Spleen (tissue), 11 donors: ENCODE results near the gene ASH1L. TPM values are rescaled to one million over a fixed set of nuclear protein-coding genes. Genes with fewer than 3 reads are reported as not detected.
"Not testable (repeated sequence)": the region's sequence is repeated elsewhere in the genome, so short reads cannot be mapped to it uniquely, and the experiment has no call there.

Experiments
- DNase-seq: peaks from one replicate; pipeline ENCODE4 v3.0.0-alpha.2; 2020
- H3K27ac ChIP-seq, 8 donors: fragments of 200-600 bp; sonication (generic) in 7 of 8; 1 replicate in 4 of 8; 2 replicates in 4 of 8; pipeline versions ENCODE4 v1.5.0 to v1.8.0; 2016 to 2021; ENCODE audit warnings: inconsistent platforms in 4 of 8, mild to moderate bottlenecking in 4 of 8, moderate library complexity in 1 of 8
- H3K27me3 ChIP-seq, 7 donors: fragments of 200-600 bp; sonication (generic) in 6 of 7; replicated peaks in 1 of 7; 1 replicate in 4 of 7; 2 replicates in 3 of 7; pipeline versions ENCODE4 v1.5.0 to v1.8.0; 2016 to 2021; ENCODE audit warnings: inconsistent platforms in 3 of 7, mild to moderate bottlenecking in 1 of 7
- H3K36me3 ChIP-seq, 6 donors: fragments of 200-600 bp; sonication (generic) in 5 of 6; 1 replicate in 4 of 6; 2 replicates in 2 of 6; pipeline versions ENCODE4 v1.5.0 to v1.8.0; 2016 to 2021; ENCODE audit warnings: inconsistent platforms in 2 of 6
- H3K4me1 ChIP-seq, 6 donors: fragments of 200-600 bp; sonication (generic) in 5 of 6; 1 replicate in 3 of 6; 2 replicates in 3 of 6; pipeline versions ENCODE4 v1.5.0 to v1.8.0; 2016 to 2021; ENCODE audit warnings: inconsistent platforms in 3 of 6
- H3K4me3 ChIP-seq, 8 donors: fragments of 200-600 bp; sonication (generic) in 7 of 8; 1 replicate in 4 of 8; 2 replicates in 4 of 8; pipeline versions ENCODE4 v1.5.0 to v1.8.0; 2016 to 2021; ENCODE audit warnings: inconsistent platforms in 4 of 8, mild to moderate bottlenecking in 4 of 8, moderate library complexity in 2 of 8
- H3K9me3 ChIP-seq, 8 donors: fragments of 200-600 bp; sonication (generic) in 7 of 8; 1 replicate in 4 of 8; 2 replicates in 4 of 8; pipeline versions ENCODE4 v1.5.0 to v1.8.0; 2016 to 2021; ENCODE audit warnings: inconsistent platforms in 4 of 8
- POLR2A ChIP-seq, 3 donors: fragments of 450-650 bp; IDR thresholded peaks; one replicate each; pipeline ENCODE4 v1.5.1; 2017; ENCODE audit warnings: antibody characterized with exemption in 3 of 3, mild to moderate bottlenecking in 1 of 3
- POLR2AphosphoS5 ChIP-seq, 3 donors: sonication (generic); formaldehyde crosslinking; IDR thresholded peaks; one replicate each; pipeline ENCODE4 v1.5.1; 2017; ENCODE audit warnings: antibody characterized with exemption in 3 of 3
- WGBS, 5 donors: extraction: QIAGEN DNeasy Blood & Tissue Kit in 3 of 5; methylation state at CpG; one replicate each; pipeline versions ENCODE4 v1.1.5 to v1.1.7; 2013 to 2018; 5-methylcytosine and 5-hydroxymethylcytosine counted together
- intact Hi-C: fragments of 100-400 bp; cut with DNase I; formaldehyde crosslinking; loops from one replicate; pipeline ENCODE4 v1.15.0; 2023; ENCODE audit warnings: low total_unique reads
- polyA plus RNA-seq, 3 donors: library from polyadenylated mRNA; stranded (reverse); fragments of 200-250 nt; gene quantifications; one replicate each; pipeline ENCODE4 v1.2.1, GENCODE V29; 2013
- total RNA-seq, 7 donors: library from RNA; depleted of rRNA in 3 of 7; stranded (reverse); fragments of >200 nt in 3 of 7; fragmentation: NEBNext Ultra II Directional in 4 of 7; extraction: Animal tissue kit (Norgen Biotek cat#: 25700) in 4 of 7; gene quantifications; one replicate each; pipeline versions ENCODE4 v1.1.0 to v1.2.1, GENCODE V29; 2016 to 2021
- TF ChIP-seq, protein P1 (sequence below), 11 experiments: fragments of 200-600 bp in 7 of 11; fragments of 450-650 bp in 4 of 11; sonication (generic) in 4 of 11; IDR thresholded peaks in 8 of 11; conservative IDR thresholded peaks in 3 of 11; 1 replicate in 7 of 11; 2 replicates in 4 of 11; pipeline versions ENCODE4 v1.4.0 to v1.8.0; 2016 to 2021; ENCODE audit warnings: antibody characterized with exemption in 11 of 11, inconsistent platforms in 4 of 11, mild to moderate bottlenecking in 1 of 11
- donor health status: healthy with polysubstance abuse.
- donor health status: DM: no; HTN: no; CAD: no; lungs with moderate emphysema.
- donor health status: DM: no; HTN: no; CAD: no.
- donor health status: Bipolar disorder and iron deficiency.
- donor health status: healthy.
- donor health status: DM: no; HTN: no; CAD: no.
- donor health status: DM: yes; HTN: yes; CAD: no.

The ASH1L gene
- total and polyA plus RNA-seq, 10 donors, result 2.5 to 89.8 (median 69.1) TPM

DNA sequence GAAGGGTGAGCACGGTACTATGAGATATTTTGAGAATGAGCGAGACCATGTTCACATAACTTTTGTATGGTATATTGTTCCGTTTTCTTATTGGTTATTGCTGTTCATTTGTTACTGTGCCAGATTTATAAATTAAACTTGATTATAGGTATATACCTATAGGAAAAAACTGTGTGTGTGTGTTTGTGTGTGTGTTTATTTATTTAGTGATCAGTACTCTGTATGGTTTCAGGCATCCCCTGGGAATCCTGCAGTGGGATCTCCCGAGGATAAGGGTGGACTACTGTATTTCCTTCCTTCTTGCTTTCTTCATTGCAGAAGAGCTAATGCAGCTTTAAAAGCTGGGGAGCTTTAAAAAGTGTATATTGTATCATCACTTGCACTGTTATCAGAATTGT is 8.0 kb upstream of the ASH1L start:
- intact Hi-C loops, result no loop called here
- H3K9me3 ChIP-seq, result no peaks in the 10 kb centered on the region
- TF ChIP-seq, protein P1, sequence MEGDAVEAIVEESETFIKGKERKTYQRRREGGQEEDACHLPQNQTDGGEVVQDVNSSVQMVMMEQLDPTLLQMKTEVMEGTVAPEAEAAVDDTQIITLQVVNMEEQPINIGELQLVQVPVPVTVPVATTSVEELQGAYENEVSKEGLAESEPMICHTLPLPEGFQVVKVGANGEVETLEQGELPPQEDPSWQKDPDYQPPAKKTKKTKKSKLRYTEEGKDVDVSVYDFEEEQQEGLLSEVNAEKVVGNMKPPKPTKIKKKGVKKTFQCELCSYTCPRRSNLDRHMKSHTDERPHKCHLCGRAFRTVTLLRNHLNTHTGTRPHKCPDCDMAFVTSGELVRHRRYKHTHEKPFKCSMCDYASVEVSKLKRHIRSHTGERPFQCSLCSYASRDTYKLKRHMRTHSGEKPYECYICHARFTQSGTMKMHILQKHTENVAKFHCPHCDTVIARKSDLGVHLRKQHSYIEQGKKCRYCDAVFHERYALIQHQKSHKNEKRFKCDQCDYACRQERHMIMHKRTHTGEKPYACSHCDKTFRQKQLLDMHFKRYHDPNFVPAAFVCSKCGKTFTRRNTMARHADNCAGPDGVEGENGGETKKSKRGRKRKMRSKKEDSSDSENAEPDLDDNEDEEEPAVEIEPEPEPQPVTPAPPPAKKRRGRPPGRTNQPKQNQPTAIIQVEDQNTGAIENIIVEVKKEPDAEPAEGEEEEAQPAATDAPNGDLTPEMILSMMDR (IDR thresholded peaks at IDR 0.05 in 8 of 11, conservative IDR thresholded peaks at IDR 0.05 in 3 of 11), result no peak
- TF ChIP-seq POLR2A (IDR thresholded peaks at IDR 0.05) (no peak), POLR2AphosphoS5 (IDR thresholded peaks at IDR 0.05) (no peak)
- peaks cover 0 to 32% (median 7%) of the 10 kb centered on the region in 6 donors for H3K4me1 ChIP-seq
- no peak for DNase-seq
- H3K4me3 ChIP-seq, result no peak overlapping the region
- H3K27me3 ChIP-seq, result no peaks in the 10 kb centered on the region
- H3K36me3 ChIP-seq, result peaks cover 0 to 60% (median 0%) of the 10 kb centered on the region in 6 donors
- WGBS, 5 donors, result 80 to 83% (median 82%) methylated on average over 4 of the region's 4 CpGs
- no peak overlapping the region for H3K27ac ChIP-seq

DNA sequence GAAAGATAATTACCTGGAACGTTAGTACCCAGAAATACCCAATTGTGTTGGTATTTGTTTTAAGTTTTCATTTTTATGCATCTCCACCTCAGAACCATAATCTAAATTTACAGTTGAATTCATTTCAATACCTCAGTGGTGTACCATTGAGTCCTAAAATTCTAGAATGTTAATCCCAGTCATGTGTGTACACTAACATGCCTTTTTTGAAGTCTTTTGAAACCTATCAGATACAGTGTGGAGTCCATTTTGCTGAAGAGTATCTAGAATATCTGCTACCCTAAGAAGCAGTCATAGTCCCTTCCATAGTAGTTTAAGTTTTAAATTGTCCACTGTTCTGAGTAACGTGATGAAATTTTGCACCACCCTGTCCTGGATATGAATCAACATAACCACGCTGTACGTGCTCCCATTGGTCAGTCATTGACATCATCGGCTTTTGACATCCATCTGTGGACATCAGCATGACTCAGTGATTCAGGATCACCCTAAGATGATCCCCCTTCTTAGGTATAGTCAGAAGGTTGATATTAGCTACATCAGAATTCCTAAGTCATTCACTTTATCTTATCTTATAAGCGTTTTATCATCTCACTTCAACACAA is 7.5 kb upstream of the ASH1L start:
- intact Hi-C loops, result no loop called here
- TF ChIP-seq POLR2A (IDR thresholded peaks at IDR 0.05) (no peak), POLR2AphosphoS5 (IDR thresholded peaks at IDR 0.05) (no peak)
- TF ChIP-seq, protein P1 (IDR thresholded peaks at IDR 0.05 in 8 of 11, conservative IDR thresholded peaks at IDR 0.05 in 3 of 11), result no peak
- H3K4me3 ChIP-seq, result no peak overlapping the region
- no peak overlapping the region for H3K27ac ChIP-seq
- no peaks in the 10 kb centered on the region for H3K9me3 ChIP-seq
- WGBS, 5 donors, result 74 to 91% (median 81%) methylated on average over 6 of the region's 6 CpGs
- no peaks in the 10 kb centered on the region for H3K27me3 ChIP-seq
- H3K36me3 ChIP-seq, result peaks cover 0 to 60% (median 0%) of the 10 kb centered on the region in 6 donors
- H3K4me1 ChIP-seq, result peaks cover 2 to 37% (median 12%) of the 10 kb centered on the region in 6 donors
- DNase-seq, result no peak

DNA sequence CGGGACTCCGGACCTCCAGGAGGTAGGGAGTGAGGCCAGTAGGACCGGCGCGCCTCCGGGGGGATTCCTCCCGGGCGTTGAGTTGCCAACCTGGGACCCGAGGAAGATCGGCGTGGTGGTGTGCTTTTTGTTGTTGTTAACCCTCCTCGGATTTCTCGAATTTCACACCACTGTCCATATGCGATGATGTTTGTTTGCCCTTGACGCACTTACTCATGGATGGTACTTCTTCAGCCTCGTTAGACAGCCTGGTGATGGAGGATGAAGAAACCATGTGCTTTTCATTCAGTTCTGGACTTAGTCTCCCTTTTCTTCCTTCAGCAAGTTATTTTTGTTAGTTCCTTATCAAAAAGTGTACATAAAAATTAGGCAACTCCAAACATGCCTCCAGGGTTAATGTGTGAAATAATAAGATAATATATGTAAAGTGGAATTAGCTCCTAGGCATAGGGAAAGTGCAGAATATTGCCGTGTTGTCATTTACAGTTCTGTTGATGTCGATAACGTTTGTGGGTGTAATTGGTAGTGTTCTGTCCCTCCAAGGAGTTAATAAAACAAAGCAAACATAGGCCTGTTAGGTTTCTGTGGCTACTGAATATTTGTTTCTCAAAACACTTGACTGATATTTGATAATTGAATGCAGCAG is 897 bp upstream of the ASH1L start:
- H3K4me3 ChIP-seq, result peak overlapping the region; percentile 66 to 96 (median 83)
- H3K27me3 ChIP-seq, DNase-seq, H3K9me3 ChIP-seq, intact Hi-C loops: not testable (repeated sequence)
- H3K4me1 ChIP-seq, result peaks cover 29 to 56% (median 47%) of the 10 kb centered on the region in 6 donors
- peak overlapping the region; percentile 95 to 99 (median 98) for H3K27ac ChIP-seq
- 0 to 2% (median 1%) methylated on average over 9 to 19 of the region's 19 CpGs for WGBS, 5 donors
- peaks cover 0 to 31% (median 3%) of the 10 kb centered on the region in 6 donors for H3K36me3 ChIP-seq

DNA sequence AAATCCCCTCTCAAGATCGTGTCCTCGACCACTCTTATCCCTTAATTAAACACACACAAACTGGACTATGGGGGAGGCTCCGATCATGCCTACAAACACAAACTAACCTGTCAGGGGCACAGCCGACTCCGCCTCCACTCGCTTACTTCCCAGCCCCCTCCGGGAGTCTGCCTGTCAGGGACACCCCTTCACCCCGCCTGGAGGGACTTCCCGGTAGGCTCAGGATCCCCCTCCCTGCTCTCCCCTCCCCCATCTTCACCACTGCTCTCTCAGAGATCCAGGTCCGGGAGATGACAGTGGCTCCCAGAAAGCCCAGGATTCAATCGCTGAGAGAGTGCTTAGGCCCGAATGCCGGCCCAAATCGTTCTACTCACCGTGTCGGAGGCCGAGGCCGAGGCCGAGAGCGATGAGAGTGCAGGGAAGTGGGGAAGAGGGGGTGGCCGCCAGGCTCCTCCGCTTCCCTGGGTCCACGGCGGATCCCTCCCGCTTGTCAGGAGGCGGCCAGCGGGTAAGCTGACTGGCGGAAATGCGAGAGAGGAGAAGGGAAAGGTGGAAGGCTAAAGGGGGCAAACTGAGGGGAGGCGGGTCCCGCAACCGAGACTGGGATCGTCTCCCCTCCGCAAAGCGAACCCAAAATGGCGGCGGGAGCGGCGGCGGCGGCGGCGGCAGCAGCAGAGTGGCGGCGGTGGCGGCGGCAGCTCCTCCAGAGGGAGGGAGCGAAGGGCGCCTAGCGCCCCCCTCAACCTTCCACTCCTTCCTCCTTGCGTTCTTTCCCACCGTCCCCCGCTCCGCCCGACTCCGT is 623 bp downstream of the ASH1L start:
- H3K9me3 ChIP-seq, intact Hi-C loops, H3K27me3 ChIP-seq: not testable (repeated sequence)
- peak in 1 of 3 donors; percentile 4 for TF ChIP-seq POLR2AphosphoS5 (IDR thresholded peaks at IDR 0.05)
- Histone ChIP-seq H3K27ac (peak overlapping the region; percentile 95 to 99 (median 98)), H3K36me3 (peaks cover 0 to 25% (median 3%) of the 10 kb centered on the region in 6 donors), H3K4me1 (peaks cover 37 to 72% (median 62%) of the 10 kb centered on the region in 6 donors), H3K4me3 (peak overlapping the region; percentile 66 to 96 (median 83))
- peak; percentile 91 for DNase-seq
- WGBS, 5 donors, result 0 to 1% (median 0%) methylated on average over 20 to 45 of the region's 56 CpGs

DNA sequence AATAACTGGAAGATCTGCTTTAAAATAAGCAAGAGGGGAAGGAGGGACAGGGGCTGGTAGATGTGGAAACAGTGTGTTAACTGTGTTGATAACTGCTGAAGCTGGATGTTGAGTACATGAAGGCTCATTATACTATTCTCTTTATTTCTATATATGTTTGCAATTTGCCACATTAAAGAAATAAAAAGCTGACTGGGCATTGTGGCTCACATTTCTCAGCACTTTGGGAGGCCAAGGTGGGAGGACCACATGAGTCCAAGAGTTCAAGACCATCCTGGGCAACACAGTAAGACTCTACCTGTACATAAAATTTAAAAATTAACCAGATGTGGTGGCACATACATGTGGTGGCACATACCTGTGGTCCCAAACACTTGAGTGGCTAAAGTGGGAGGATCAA is 6.7 kb downstream of the ASH1L start:
- TF ChIP-seq POLR2A (IDR thresholded peaks at IDR 0.05) (no peak), POLR2AphosphoS5 (IDR thresholded peaks at IDR 0.05) (no peak)
- TF ChIP-seq, protein P1 (IDR thresholded peaks at IDR 0.05 in 8 of 11, conservative IDR thresholded peaks at IDR 0.05 in 3 of 11), result no peak
- Histone ChIP-seq H3K36me3 (peaks cover 0 to 45% (median 14%) of the 10 kb centered on the region in 6 donors), H3K4me3 (no peak overlapping the region), H3K27ac (no peak overlapping the region), H3K9me3 (no peaks in the 10 kb centered on the region), H3K4me1 (peaks cover 26 to 90% (median 62%) of the 10 kb centered on the region in 6 donors), H3K27me3 (no peaks in the 10 kb centered on the region)
- DNase-seq, result no peak
- intact Hi-C loops, result no loop called here
